CD4-positive, alpha-beta T cell (primary cell): ENCODE results near the gene DENND2A. TPM values are rescaled to one million over a fixed set of nuclear protein-coding genes. Genes with fewer than 3 reads are reported as not detected.

Experiments
- ATAC-seq: fragments of 200-7000 bp; cut with Tn5 transposase; one replicate; pipeline ENCODE4 v1.10.0; 2022; ENCODE audit warnings: mild to moderate bottlenecking; ENCODE audit not compliant: poor library complexity
- CTCF ChIA-PET: fragments of 350-600 bp; sonication (Branson Sonifier 250); formaldehyde crosslinking; loops from one replicate; lab custom pipeline; 2021; ENCODE audit warnings: antibody characterized with exemption, inconsistent platforms; lab: Charles Lee
- POLR2A ChIA-PET: fragments of 350-600 bp; sonication (Branson Sonifier 250); formaldehyde crosslinking; loops from one replicate; lab custom pipeline; 2021; ENCODE audit warnings: antibody characterized with exemption, inconsistent platforms; lab: Charles Lee
- DNase-seq, 14 experiments: peaks; one replicate each; pipeline ENCODE4 v3.0.0-alpha.2; 2013 to 2020; ENCODE audit warnings: mixed read lengths in 2 of 14
- H3K27ac ChIP-seq, 2 donors: one replicate each; pipeline versions ENCODE4 v1.5.1 to v1.7.0; 2013; ENCODE audit warnings: low read length in 2 of 2, low read depth in 1 of 2, mild to moderate bottlenecking in 1 of 2
- H3K27me3 ChIP-seq, 2 experiments: 1 replicate in 1 of 2; 2 replicates in 1 of 2; pipeline versions ENCODE4 v1.6.1 to v1.7.0; 2013; ENCODE audit warnings: low read length in 2 of 2, control low read depth in 1 of 2, mild to moderate bottlenecking in 1 of 2, moderate library complexity in 1 of 2; ENCODE audit not compliant: insufficient read depth in 2 of 2, control insufficient read depth in 1 of 2
- H3K36me3 ChIP-seq: one replicate; pipeline ENCODE4 v1.6.1; 2013; ENCODE audit warnings: low read length, control low read depth; ENCODE audit not compliant: insufficient read depth
- H3K4me1 ChIP-seq: one replicate; pipeline ENCODE4 v1.6.1; 2013; ENCODE audit warnings: low read length, control low read depth; ENCODE audit not compliant: insufficient read depth
- H3K4me3 ChIP-seq: one replicate; pipeline ENCODE4 v1.5.1; 2013; ENCODE audit warnings: mild to moderate bottlenecking, low read length, moderate library complexity
- H3K9me3 ChIP-seq, 2 experiments: 1 replicate in 1 of 2; 2 replicates in 1 of 2; pipeline versions ENCODE4 v1.6.1 to v1.7.0; 2013; ENCODE audit warnings: low read length in 2 of 2, mild to moderate bottlenecking in 2 of 2, control low read depth in 1 of 2, moderate library complexity in 1 of 2; ENCODE audit not compliant: control insufficient read depth in 1 of 2, insufficient read depth in 1 of 2
- H3K27ac Mint-ChIP-seq: one replicate; pipeline ENCODE4 v1.8.0; 2020; ENCODE audit warnings: mixed read lengths
- H3K27me3 Mint-ChIP-seq: one replicate; pipeline ENCODE4 v1.8.0; 2021; ENCODE audit warnings: mixed read lengths
- H3K36me3 Mint-ChIP-seq: one replicate; pipeline ENCODE4 v1.8.0; 2021; ENCODE audit warnings: low read depth, mixed read lengths
- H3K4me1 Mint-ChIP-seq: one replicate; pipeline ENCODE4 v1.8.0; 2021; ENCODE audit warnings: low read depth, mixed read lengths
- H3K4me3 Mint-ChIP-seq: one replicate; pipeline ENCODE4 v1.8.0; 2020; ENCODE audit warnings: mild to moderate bottlenecking, mixed read lengths
- H3K9me3 Mint-ChIP-seq: one replicate; pipeline ENCODE4 v1.8.0; 2020; ENCODE audit warnings: mixed read lengths
- intact Hi-C, 2 experiments: fragments of 100-400 bp; cut with DNase I in 1 of 2; cut with micrococcal nuclease in 1 of 2; formaldehyde crosslinking; loops; one replicate each; pipeline versions ENCODE4 v1.15.1 to v1.9.0; 2023 to 2025; cut with DNase I, micrococcal nuclease
- total RNA-seq, 174 experiments: library from RNA in 2 of 174; stranded (reverse) in 2 of 174; gene quantifications; one replicate each; pipeline ENCODE4 v1.2.3 and lab custom pipeline; 2021 to 2026
- TF ChIP-seq, protein P1 (sequence below): fragments of 200-600 bp; IDR thresholded peaks from one replicate; pipeline ENCODE4 v1.8.0; 2022; ENCODE audit warnings: antibody characterized with exemption, mild to moderate bottlenecking

The DENND2A gene
- total RNA-seq, 2 experiments from 2014 or later: not detected

DNA sequence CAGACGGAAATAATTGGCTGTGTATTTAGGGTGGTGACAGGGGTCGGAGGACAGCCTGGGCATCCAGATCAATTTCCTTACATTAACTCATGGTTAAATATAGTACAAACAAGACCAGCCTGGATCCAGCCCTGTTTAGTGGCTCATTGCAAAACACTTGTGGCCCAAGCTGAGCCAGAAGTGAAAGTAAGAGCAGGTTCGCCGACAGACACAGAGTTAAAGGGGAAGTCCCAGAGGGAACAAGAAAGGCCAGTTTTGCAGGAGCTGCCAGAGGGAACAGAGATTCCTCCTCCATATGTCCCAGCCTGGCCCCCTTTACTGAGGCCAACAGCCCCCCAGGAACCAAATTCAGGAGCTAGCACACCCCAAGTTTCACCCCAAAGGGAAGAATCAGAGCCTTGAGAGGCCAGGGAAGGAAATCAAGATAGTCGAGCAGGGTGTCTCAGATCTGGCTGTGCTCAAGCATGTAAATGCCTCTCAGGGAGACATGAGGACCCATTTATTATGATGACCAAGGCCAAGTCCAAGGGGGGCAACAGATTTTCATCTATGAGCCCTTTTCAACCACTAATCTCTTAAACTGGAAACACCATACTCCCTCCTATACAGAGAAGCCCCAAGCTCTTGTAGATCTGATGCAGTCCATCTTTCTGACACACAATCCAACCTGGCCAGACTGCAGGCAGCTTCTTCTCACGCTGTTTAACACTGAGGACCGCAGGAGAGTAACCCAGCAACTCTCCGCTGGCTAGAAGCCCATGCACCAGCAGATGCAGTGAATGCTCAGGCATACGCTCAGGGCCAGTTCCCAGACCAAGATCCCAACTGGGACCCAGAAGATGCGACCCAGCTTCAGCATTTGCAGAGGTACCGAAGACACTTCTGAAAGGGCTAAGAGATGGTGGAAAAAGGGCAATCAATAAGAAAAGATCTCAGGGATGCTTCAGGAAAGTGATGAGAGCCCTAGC is 16.2 kb upstream of the DENND2A start:
- Mint-ChIP-seq H3K4me1 (peaks cover 18% of the 10 kb centered on the region), H3K27me3 (peaks cover 37% of the 10 kb centered on the region), H3K9me3 (no peaks in the 10 kb centered on the region), H3K4me3 (peak overlapping the region; percentile 82), H3K27ac (peak overlapping the region; percentile 76), H3K36me3 (no peaks in the 10 kb centered on the region)
- intact Hi-C loops: loop anchor here in 1 of 2 experiments (10.0 kb wide), 1 partner anchor 358 kb away; the partner anchor contains the start of gene MRPS33
- Histone ChIP-seq H3K4me3 (peak overlapping the region; percentile 43), H3K27ac (no peak overlapping the region), H3K9me3 (no peaks in the 10 kb centered on the region), H3K36me3 (no peaks in the 10 kb centered on the region), H3K27me3 (no peaks in the 10 kb centered on the region), H3K4me1 (peaks cover 20% of the 10 kb centered on the region)
- DNase-seq: peak in 9 of 14 experiments; percentile 18 to 69 (median 32)
- ATAC-seq: peak; percentile 66
- POLR2A ChIA-PET: interaction anchor here (1.0 kb wide), 1 partner anchor 169 kb away, joined by 3 read pairs; no protein-coding TSS in a partner anchor
- CTCF ChIA-PET: interaction anchor here (1.1 kb wide), 1 partner anchor 10 kb away, joined by 3 read pairs; no protein-coding TSS in a partner anchor
- TF ChIP-seq, protein P1, sequence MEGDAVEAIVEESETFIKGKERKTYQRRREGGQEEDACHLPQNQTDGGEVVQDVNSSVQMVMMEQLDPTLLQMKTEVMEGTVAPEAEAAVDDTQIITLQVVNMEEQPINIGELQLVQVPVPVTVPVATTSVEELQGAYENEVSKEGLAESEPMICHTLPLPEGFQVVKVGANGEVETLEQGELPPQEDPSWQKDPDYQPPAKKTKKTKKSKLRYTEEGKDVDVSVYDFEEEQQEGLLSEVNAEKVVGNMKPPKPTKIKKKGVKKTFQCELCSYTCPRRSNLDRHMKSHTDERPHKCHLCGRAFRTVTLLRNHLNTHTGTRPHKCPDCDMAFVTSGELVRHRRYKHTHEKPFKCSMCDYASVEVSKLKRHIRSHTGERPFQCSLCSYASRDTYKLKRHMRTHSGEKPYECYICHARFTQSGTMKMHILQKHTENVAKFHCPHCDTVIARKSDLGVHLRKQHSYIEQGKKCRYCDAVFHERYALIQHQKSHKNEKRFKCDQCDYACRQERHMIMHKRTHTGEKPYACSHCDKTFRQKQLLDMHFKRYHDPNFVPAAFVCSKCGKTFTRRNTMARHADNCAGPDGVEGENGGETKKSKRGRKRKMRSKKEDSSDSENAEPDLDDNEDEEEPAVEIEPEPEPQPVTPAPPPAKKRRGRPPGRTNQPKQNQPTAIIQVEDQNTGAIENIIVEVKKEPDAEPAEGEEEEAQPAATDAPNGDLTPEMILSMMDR: no peak

DNA sequence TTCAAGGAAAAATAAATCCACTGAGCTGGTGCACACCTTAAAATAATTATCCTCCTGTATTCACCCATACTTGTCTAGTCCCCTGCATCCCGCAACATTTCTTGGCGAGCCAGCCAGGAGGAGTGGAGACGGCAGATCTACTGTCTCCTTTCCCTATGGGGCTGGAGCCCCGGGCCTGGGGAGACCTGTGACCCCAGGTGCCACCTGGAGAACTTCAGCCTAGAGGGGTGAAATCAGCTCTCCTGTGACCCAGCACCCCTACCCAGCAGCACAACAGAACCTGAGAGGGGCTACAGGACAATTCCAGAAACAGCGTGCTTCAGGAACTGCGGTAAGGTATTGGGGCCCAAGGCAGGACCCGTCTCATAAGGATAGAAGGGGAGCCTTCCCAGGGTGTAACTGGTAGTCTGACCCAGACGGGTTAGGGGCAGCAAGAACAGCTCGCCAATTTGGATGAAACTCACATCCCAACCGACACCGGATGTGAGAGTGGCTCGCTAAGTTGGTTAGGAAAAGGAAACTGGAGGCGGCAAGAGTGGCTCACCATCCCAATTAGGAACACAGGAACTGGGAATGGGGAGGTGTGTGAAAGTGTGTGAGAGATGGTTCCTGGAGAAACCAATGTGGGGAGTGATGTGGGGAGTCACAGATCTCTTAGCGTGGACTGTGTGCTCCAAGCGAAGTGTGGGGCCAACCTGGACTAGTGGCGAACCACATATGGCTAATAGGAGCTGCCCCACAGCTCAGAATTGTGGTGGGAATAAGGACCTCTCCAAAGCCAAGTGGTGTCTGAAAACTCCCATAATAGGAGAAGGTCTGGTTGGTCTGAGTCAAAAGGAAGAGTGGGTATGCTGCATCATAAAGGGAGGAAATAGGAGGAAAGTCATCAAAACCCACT is 15.1 kb upstream of the DENND2A start:
- Histone ChIP-seq H3K27ac (no peak overlapping the region), H3K36me3 (no peaks in the 10 kb centered on the region), H3K4me3 (no peak overlapping the region), H3K4me1 (peaks cover 20% of the 10 kb centered on the region), H3K27me3 (no peaks in the 10 kb centered on the region), H3K9me3 (no peaks in the 10 kb centered on the region)
- peak overlapping the region; percentile 82 for H3K4me3 Mint-ChIP-seq
- intact Hi-C loops: loop anchor here in 1 of 2 experiments (10.0 kb wide), 1 partner anchor 359 kb away; the partner anchor contains the start of gene MRPS33
- POLR2A ChIA-PET: interaction anchor here (1.0 kb wide), 1 partner anchor 168 kb away, joined by 3 read pairs; no protein-coding TSS in a partner anchor
- H3K27me3 Mint-ChIP-seq: peaks cover 37% of the 10 kb centered on the region
- H3K4me1 Mint-ChIP-seq: peaks cover 18% of the 10 kb centered on the region
- DNase-seq (peak in 1 of 14 experiments; percentile 14), ATAC-seq (no peak)
- H3K27ac Mint-ChIP-seq: peak overlapping the region; percentile 76
- CTCF ChIA-PET: no interaction called here
- TF ChIP-seq, protein P1: no peak
- H3K9me3 Mint-ChIP-seq: no peaks in the 10 kb centered on the region
- no peaks in the 10 kb centered on the region for H3K36me3 Mint-ChIP-seq

DNA sequence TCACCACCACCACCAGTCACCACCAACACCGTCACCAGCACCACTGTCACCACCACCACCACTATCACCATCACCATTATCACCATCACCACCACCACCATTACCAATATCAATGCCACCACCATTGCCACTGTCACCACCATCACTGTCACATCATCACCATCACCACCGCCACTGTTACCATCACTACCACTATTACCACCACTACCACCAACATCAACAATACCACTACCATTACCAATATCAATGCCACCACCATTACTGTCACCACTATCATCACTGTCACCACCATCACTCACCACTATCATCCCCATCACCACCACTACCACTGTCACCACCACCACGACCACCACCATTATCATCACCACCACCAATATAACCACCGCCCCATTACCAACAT is 14.0 kb upstream of the DENND2A start:
- DNase-seq (no peak), ATAC-seq (no peak)
- Mint-ChIP-seq H3K4me1 (peaks cover 18% of the 10 kb centered on the region), H3K27me3 (peaks cover 38% of the 10 kb centered on the region), H3K36me3 (no peaks in the 10 kb centered on the region), H3K4me3 (no peak overlapping the region), H3K9me3 (no peaks in the 10 kb centered on the region), H3K27ac (no peak overlapping the region)
- no peak overlapping the region for H3K4me3 ChIP-seq
- peaks cover 20% of the 10 kb centered on the region for H3K4me1 ChIP-seq
- no peaks in the 10 kb centered on the region for H3K27me3 ChIP-seq
- H3K36me3 ChIP-seq: no peaks in the 10 kb centered on the region
- intact Hi-C loops: loop anchor here in 1 of 2 experiments (10.0 kb wide), 1 partner anchor 360 kb away; the partner anchor contains the start of gene MRPS33
- CTCF ChIA-PET: no interaction called here
- no peaks in the 10 kb centered on the region for H3K9me3 ChIP-seq
- H3K27ac ChIP-seq: no peak overlapping the region
- TF ChIP-seq, protein P1: no peak
- POLR2A ChIA-PET: no interaction called here
